KG1 (cell line): ENCODE measurements around the gene SELENON.

ENCODE experiments used
- DNase-seq: peaks from one replicate; lab custom pipeline; 2025; lab: John Stamatoyannopoulos, UW

SELENON gene

DNA sequence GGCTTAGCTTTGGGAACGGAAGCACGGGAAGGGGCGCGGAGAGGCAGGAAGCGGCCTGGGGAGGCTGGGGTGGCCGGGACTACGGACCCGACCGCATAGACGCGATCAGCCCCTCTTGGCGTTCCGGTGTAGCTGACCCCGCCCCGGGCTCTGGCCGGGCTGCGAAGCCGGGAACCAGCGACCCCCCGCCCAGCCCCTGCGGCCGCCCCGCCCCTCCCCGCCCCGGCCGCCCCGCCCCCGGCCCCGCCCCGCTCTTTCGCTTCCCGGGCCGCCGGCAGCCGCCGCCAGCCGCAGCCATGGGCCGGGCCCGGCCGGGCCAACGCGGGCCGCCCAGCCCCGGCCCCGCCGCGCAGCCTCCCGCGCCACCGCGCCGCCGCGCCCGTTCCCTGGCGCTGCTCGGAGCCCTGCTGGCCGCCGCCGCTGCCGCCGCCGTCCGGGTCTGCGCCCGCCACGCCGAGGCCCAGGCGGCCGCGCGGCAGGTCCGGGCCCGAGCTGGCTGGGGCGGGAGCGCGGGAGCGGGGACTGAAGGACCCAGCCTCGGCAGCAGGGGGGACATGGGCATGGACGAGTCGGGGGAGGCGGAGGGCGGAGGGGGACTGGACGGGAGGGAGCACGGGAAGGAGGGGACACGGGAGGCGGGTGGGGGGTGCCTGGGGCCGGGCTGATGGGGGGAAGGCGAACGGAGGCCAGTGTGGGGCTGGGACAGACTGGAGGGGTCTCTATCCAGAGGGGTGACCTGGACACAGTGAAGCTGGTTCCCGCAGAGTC, at the start of gene SELENON:
Gene SELENON, plus strand, starts transcription at position 259 of the 768 bp plus-strand sequence. Its CDS starts 38 bp downstream, at position 297.
- no peak for DNase-seq

DNA sequence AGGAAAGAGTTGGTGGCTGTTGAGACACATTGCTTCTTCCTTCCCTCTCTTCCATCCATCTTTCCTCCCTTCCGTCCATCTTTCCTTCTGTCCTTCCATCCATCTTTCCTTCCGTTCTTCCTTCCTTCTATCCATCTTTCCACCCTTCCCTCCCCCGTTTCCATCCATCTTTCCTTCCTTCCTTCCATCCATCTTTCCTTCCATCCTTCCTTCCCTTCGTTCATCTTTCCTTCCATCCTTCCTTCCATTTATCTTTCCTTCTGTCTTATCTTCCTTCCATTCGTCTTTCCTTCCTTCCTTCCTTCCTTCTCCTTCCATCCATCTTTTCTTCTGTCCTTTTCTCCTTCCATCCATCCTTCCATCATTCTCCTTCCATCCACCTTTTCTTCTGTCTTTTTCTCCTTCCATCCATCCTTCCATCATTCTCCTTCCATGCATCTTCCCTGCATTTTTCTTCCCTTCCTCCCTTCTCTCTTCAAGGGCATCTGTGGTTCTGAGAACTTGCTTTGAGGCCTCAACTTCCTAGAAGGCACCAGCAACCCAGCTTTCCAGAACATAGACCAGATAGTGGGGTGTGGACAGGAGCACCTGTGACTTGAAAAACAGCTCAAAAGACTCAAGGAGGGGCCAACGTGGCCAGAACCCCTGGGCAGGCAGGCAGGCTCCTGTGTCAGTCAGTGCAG, 48.9 kb upstream of the SELENON start:
- DNase-seq, result no peak

- DNase-seq, result no peak
Observed at GRCh38 chr1:25754470-25755181, 45.4 kb upstream of the SELENON start.

- no peak for DNase-seq
Observed at GRCh38 chr1:25755475-25756125, 44.4 kb upstream of the SELENON start.

DNA sequence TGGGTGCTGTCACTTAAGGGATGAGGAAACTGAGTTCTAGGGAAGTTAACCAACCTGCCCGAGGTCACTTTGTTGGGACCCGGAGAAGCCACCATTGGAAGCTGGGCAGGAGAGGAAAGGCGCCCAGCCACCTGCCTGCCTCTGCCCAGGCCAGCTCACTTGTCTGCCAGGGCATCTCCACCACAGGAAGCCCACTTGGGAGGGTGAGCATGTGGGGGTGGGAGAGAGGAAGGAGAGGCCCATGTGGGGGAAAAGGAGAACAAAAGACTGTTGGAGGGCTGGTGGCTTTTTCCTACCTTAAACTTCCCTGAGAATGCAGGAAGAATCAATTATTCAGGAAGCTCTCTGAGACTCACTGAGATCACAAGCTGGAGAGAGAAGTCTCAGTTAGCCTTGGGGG, 43.8 kb upstream of the SELENON start:
- DNase-seq, result no peak

DNA sequence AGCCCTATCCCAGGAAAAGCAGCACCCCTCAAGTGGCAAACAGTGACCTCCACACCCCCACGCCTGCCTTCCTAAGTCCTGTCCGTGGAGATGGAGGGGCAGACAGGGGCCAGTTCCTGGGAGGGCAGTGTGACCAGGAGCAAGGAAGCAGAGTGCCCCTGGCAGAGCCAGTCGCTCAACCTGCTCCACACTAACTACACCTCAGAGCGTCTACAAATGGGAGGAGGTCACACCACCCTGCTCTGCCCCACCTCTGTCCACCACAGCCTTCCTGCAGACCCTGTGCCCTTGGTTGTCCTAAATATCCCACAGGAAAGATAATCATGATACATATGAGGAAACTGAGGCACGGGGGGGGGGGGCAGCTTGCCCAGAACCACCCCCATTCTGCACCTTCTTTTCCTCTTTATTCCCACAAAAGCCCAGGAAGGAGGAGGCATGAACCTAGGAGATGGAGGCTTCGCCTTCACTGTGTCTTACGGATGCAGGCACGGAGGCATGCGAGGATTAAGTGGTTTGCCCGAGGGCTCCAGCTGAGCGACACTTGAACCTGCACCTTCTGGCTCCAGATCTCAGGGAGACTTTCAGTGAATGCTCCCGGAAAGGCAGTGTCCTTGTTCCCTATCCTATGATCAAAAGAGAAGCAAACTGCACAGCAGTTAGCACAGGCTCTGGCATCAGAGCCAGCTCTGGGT, 42.7 kb upstream of the SELENON start:
- no peak for DNase-seq

GRCh38 chr1:25757846-25758185, 42.2 kb upstream of the SELENON start:
- no peak for DNase-seq

GRCh38 chr1:25758466-25759070, 41.4 kb upstream of the SELENON start:
- no peak for DNase-seq

- DNase-seq, result no peak
Observed at GRCh38 chr1:25760122-25760719, 39.8 kb upstream of the SELENON start.

GRCh38 chr1:25760871-25761270, 39.1 kb upstream of the SELENON start:
- DNase-seq, result no peak

- no peak for DNase-seq
Observed at GRCh38 chr1:25763493-25763892, 36.5 kb upstream of the SELENON start.

- DNase-seq, result no peak
Observed at GRCh38 chr1:25765136-25765922, 34.7 kb upstream of the SELENON start.

DNA sequence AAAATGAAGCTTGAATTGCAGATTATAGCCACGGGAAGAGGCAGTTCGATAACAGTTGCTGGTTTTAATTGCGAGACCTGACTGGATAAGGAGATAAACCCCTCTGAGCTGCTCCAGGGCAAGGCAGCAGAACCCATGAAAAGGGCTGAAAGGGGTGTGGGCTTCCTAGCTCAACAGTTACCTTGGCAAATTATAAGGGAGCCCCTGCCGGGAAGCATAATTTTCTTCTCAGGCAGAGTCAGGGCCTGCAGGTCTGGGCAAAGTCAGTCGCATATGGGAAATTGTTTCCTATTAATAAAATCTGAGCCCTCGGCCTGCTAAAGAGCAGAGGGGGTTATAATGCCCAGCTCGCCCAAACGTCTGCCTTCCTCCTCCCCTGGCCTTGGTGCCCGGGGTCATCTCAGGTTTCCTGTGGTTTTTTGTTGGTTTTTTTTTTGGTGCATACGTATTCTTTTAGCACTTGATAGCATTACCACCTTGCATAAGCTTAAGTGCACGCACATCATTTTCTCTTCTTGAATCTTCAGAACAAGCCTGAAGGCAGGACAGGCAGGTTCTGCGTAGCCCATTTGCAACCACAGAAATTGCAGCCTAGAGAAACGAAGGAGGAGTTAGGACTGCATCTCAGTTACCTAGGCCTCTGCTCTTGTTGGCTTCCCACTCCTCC, 33.9 kb upstream of the SELENON start:
- no peak for DNase-seq

- DNase-seq, result no peak
Observed at GRCh38 chr1:25766721-25767436, 33.1 kb upstream of the SELENON start.

- no peak for DNase-seq
Observed at GRCh38 chr1:25767437-25767770, 32.6 kb upstream of the SELENON start.

- no peak for DNase-seq
Observed at GRCh38 chr1:25768999-25769398, 31.0 kb upstream of the SELENON start.

- no peak for DNase-seq
Observed at GRCh38 chr1:25769625-25770383, 30.2 kb upstream of the SELENON start.

- DNase-seq, result no peak
Observed at GRCh38 chr1:25770541-25771220, 29.3 kb upstream of the SELENON start.
